SKM-1 treated with dmso at 0.1 percent for 144 hours (cell line): ENCODE data around the gene SMIM24.
A peak's percentile ranks its signal among the peaks of the same experiment; 100 is the strongest.
"Not testable (repeated sequence)": the region's sequence is repeated elsewhere in the genome, so short reads cannot be mapped to it uniquely, and the experiment has no call there.

Experiments used
- DNase-seq: peaks from one replicate; lab custom pipeline; 2025; ENCODE audit not compliant: unreplicated experiment; lab: John Stamatoyannopoulos, UW

SMIM24 gene

DNA sequence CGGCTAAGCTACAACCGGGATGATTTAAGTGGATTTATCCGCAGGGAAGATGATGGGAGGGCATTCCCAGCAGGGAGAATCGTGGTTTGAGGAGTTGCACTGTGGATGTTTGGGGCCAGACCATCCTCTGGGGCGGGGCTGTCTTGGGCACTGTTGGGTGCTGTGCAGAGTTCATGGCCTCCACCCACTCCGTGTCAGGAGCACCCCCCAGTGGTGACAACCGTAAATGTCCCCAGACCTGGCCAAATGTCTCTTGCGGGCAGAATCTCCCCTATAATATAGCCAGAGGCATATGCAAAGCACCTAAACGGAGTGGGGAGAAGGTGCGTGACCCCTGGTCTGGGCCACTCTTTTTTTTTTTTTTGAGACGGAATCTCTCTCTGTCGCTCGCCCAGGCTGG is 40.2 kb downstream of the SMIM24 start:
- peak; percentile 44 for DNase-seq

DNA sequence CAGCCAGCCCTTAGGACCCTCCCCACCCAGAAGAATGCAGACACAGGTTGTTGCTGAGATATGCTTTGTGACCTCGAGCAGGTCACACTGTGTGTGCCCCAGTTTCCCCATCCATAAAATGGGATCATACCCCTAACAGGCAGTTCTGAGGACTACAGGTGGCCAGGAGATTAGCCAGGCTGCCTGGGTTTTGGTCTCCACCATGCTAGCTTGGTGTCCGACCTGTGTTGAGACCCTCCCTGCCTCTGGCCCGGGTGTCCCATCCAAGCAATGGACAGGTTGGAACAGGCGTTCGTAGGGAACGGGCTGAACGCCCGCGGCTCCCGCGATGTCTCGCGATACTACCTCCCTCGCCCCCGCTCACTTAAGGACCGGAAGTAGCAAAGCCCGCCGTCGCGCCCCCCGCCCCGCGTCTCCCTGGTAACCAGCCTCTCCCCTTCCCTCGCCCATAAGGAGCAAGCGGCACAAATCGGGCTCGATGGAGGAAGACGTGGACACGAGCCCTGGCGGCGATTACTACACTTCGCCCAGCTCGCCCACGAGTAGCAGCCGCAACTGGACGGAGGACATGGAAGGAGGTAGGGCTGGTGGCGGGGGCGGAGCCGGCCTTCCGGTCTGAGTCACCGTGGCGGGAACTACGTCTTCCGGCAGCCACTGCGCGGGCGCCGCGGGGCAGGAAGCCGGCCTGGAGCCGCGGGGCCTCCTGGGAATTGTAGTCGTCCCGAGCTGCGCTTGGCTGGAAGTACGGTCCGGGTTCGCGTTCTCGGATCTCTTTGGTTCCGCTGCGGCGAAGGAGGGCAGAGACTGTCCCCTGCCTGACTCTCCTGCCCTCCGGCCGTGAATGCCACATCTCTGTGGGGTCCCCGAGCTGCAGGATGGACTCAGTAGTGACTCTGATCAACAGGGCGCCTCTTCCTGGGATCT is 45.4 kb downstream of the SMIM24 start:
- no peak for DNase-seq

DNA sequence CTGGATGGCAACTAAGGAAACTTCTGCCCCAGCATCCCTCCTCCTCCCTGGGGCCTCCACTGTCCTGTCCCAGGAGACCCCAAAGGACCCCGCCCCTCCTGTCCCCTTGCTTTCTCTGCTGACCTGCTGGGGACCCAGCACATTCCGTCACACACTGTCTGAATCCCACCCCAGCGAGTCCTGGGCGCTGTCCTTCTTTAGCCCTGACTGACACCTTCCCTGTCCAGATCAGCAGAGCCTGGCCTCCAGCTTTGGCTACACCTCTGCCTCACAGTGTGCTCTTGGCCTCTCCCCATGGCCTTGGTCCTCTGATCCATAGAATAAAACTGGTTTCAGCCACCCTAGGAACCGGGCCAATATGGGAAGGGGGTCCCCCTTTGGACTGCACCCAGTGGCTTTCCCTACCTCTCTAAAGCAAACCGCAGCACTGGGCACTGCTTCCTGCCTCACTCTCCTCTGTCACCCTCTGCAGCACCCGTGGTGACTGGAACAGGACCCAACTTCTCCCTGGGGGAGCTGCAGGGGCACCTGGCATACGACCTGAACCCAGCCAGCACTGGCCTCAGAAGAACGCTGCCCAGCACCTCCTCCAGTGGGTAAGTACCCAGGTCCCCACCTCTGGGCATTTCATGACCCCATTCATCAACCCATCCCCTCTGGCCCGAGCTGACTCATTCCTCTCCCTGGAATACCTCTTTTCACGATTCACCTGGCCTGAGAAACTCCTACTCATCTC is 46.4 kb downstream of the SMIM24 start:
- no peak for DNase-seq

DNA sequence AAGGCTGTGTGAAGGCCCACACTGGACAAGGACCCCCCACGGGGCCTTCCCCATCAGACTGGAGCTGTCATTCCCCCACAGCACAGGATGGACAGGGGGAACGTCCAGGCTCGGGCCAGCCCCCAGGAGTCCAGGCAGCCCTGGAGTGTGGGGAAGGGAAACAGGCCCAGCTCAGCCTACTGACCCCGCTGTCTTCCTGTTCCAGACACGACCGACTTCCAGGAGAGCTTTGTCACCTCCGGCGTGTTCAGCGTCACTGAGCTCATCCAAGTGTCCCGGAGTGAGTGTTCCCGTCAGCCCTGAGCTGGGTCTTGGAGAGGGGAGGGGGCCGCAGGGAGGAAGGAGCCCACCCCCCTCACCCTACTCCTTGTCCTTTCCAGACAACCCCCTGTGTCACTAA is 47.0 kb downstream of the SMIM24 start:
- DNase-seq = no peak

DNA sequence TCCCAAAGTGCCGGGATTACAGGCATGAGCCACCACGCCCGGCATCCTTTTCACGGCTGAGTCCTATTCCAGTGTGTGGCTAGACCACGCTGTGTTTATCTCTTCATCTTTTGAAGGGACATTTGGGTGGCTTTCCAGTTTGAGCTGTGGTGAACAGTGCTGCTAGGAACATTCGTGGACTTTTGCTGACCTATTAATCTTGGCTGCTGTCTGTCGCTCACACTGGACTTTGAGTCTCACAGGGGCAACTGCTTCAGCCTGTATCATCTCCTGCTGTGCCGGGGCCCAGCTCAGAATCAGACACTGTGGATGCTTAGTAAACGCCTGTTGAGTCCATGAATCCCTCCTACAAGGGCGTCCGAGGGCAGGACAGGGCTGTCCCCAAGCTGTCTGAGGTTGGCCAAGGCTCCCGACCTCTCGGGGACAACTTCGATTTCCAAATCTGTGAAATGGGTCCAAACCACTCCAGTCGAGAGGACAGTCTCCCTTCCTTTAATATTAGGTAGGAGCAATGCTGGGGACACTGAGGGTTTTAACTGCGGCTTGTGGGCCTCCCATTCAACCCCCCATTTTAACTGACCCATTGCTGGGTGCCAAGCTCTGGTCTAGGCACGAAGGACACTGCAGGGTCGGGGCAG is 48.4 kb downstream of the SMIM24 start:
- no peak for DNase-seq

DNA sequence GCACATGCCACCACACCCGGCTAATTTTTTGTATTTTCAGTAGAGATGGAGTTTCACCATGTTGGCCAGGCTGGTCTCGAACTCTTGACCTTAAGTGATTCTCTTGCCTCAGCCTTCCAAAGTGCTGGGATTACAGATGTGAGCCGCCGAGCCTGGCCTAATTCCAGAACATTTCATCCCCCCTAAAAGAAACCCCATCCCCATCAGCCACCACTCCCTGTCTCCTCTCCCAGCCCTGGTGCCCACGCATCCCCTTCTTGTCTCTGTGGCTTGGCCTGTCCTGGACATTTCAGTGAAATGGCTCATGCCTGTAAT is 50.0 kb downstream of the SMIM24 start:
- DNase-seq = not testable (repeated sequence)

DNA sequence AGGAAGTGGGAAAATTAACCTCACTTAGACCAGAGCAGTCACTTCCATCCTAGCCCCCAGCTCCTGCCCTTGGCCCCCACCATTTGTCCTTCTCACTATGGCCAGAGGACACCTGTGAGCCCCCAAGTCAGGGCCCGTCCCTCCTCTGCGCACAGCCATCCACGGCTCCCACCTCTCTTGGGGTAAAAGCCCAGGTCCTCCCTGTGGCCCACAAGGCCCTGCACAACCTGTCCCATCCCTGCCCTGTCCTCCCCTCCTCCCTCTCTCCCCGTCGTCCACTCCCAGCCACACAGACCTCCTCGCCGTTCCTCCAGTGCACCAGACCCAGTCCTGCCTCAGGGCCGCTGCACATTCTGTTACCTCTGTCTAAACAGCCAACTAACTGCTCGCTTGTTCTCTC is 53.9 kb downstream of the SMIM24 start:
- DNase-seq = no peak
